Measurements from ENCODE around the gene SDHB. TPM values are rescaled to one million over a fixed set of nuclear protein-coding genes. Genes with fewer than 3 reads are reported as not detected.
A peak's percentile ranks its signal among the peaks of the same experiment; 100 is the strongest.

Gene SDHB
- total and polyA plus RNA-seq, 7 donors, result 109 to 398 (median 173) TPM

DNA sequence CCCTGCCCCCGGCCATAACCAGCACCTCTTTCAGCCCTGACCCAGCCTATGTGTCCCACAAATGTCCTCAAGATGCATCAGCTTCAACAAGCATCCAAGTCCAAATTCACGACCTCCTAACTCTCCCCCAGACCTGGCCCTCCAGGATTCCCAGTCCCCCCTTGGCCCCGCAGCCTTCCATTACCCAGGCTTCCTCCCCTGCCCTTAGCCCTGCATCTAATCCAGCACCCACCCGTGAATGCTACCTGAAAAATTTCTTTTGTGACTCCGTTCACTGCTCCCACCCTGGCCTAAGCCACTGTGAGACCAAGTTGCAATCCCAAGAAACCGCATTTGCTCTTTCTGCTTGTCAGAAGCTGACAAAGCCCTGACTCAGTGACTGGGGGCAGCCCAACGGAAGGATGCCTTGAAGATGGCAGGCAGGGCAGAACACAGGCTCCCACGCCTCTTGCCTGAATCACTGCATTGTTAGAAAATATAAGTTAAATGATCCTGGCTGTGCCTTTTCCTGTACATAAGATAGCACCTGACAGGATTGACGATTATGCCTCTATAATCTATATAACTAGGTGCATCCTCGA is 72.5 kb downstream of the SDHB start:
- H3K9me3 ChIP-seq, result no peaks in the 10 kb centered on the region
- no peak for DNase-seq
- peaks cover 3 to 22% (median 14%) of the 10 kb centered on the region in 3 donors for H3K27me3 ChIP-seq
- peaks cover 0 to 9% (median 7%) of the 10 kb centered on the region in 4 donors for H3K36me3 ChIP-seq
- no peak overlapping the region for H3K4me3 ChIP-seq
- peaks cover 2 to 40% (median 26%) of the 10 kb centered on the region in 4 donors for H3K4me1 ChIP-seq
- TF ChIP-seq POLR2A (IDR thresholded peaks at IDR 0.05) (no peak), POLR2AphosphoS5 (IDR thresholded peaks at IDR 0.05) (no peak), EP300 (IDR thresholded peaks at IDR 0.05) (no peak)
- TF ChIP-seq, protein P1, sequence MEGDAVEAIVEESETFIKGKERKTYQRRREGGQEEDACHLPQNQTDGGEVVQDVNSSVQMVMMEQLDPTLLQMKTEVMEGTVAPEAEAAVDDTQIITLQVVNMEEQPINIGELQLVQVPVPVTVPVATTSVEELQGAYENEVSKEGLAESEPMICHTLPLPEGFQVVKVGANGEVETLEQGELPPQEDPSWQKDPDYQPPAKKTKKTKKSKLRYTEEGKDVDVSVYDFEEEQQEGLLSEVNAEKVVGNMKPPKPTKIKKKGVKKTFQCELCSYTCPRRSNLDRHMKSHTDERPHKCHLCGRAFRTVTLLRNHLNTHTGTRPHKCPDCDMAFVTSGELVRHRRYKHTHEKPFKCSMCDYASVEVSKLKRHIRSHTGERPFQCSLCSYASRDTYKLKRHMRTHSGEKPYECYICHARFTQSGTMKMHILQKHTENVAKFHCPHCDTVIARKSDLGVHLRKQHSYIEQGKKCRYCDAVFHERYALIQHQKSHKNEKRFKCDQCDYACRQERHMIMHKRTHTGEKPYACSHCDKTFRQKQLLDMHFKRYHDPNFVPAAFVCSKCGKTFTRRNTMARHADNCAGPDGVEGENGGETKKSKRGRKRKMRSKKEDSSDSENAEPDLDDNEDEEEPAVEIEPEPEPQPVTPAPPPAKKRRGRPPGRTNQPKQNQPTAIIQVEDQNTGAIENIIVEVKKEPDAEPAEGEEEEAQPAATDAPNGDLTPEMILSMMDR (IDR thresholded peaks at IDR 0.05), result no peak
- intact Hi-C loops (cut with DNase I), result no loop called here
- peak overlapping the region in 2 of 4 donors; percentile 67 to 82 for H3K27ac ChIP-seq
- WGBS, 2 donors, result 76 to 89% methylated on average over 10 of the region's 10 CpGs

DNA sequence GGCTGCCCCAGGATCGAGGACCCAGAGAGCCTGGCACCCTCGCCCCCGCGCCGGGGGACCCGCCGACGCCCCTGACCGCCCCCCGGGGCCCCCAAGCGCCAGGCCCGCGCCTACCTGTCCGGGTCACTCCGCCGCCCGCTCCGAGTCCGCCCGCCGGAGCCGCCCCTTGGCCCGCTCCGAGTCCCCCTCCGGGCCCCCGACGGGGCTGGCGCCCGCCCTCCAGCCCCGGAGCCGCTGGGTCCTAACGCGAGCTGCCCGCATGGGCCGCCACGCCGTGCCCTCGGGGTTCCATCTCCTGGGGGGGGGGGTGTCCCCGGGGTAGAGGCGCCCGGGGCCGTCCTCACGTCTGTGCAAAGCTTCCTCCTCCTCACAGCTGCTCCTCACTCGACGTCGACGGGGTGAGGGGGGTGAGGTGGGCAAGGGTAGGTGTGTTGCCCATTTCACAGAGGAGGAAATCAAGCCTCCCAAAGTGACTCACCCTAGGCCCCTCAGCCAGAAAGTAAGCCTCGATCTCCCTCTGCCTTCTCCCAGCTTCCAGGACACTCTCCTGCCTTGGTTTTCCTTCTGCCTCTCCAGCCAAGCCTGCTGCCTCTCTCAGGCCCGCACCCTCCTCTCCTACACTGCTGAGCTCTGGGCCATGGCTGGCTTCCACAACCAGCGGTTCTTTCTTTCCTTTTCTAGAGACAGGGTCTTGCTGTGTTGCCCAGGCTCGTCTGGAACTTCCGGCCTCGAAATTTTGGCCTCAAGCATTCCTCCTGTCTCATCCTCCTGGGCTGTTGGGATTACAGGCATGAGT is 73.2 kb downstream of the SDHB start, which contains the start of gene MFAP2:
TSS of gene MFAP2 (minus strand) at position 148 of the 796 bp plus-strand sequence. CDS start 2,347 bp downstream, outside the sequence.
- Histone ChIP-seq H3K27me3 (peaks cover 3 to 22% (median 14%) of the 10 kb centered on the region in 3 donors), H3K36me3 (peaks cover 0 to 2% (median under 1%) of the 10 kb centered on the region in 4 donors), H3K9me3 (no peaks in the 10 kb centered on the region), H3K4me1 (peaks cover 2 to 43% (median 26%) of the 10 kb centered on the region in 4 donors), H3K27ac (peak within 1 kb of the TSS; percentile 67 to 83 (median 76)), H3K4me3 (peak within 1 kb of the TSS; percentile 46 to 60 (median 50))
- WGBS, 2 donors, result 8 to 9% methylated on average over 53 of the region's 53 CpGs
- intact Hi-C loops (cut with DNase I), result no loop called here
- no peak for DNase-seq
- TF ChIP-seq EP300 (IDR thresholded peaks at IDR 0.05), result no peak
- TF ChIP-seq, protein P1 (IDR thresholded peaks at IDR 0.05), result no peak
- TF ChIP-seq POLR2AphosphoS5 (IDR thresholded peaks at IDR 0.05), result no peak
- TF ChIP-seq POLR2A (IDR thresholded peaks at IDR 0.05), result no peak

DNA sequence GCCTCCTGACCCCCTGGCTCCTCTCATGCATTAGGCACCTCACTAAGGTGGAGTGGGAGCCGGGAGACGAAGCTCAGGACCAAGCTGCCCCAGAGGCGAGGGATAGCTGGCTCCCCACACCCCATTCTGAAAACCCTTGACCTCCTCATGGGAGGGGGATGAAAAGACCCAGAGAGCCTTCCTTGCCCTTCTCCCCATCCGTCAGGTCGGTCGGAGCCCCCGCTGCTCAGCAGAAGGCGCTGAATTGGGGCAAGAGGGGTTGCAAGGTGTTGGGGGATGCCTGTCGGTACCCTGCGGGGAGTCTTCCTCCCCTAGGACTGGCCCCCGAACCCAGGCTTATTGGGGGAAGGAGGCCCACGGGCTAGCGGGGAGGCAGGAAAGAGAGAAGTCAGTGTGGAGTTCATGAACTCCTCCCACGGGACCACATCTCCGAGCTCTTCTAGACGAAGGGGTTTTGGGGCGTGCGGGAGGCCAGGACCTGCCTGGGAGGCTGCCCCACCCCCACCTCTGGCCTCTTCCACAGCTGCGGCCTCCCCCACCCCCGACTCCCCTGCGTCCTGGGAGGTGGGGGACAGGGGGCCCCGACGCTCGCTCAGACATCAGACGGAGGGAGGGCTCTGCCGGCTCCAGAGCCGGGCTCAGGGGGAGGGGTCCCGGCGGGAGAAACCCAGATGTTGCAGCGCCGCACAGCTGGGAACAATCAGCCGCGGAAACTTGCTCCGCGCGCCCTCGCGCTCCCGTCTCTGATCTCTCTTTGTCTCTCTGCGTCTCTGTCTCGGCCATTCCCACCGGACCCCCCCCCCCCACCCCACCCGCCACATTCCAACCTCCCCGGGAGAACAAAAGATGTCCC is 74.1 kb downstream of the SDHB start:
- H3K27me3 ChIP-seq, result peaks cover 3 to 22% (median 14%) of the 10 kb centered on the region in 3 donors
- H3K4me3 ChIP-seq, result peak overlapping the region; percentile 46 to 60 (median 50)
- peaks cover 2 to 44% (median 24%) of the 10 kb centered on the region in 4 donors for H3K4me1 ChIP-seq
- no peaks in the 10 kb centered on the region for H3K9me3 ChIP-seq
- DNase-seq, result peak; percentile 82
- intact Hi-C loops (cut with DNase I), result no loop called here
- TF ChIP-seq, protein P1 (IDR thresholded peaks at IDR 0.05), result no peak
- peak in 1 of 4 donors; percentile 15 for TF ChIP-seq POLR2AphosphoS5 (IDR thresholded peaks at IDR 0.05)
- no peaks in the 10 kb centered on the region for H3K36me3 ChIP-seq
- 18 to 24% methylated on average over 44 of the region's 44 CpGs for WGBS, 2 donors
- peak overlapping the region; percentile 67 to 83 (median 76) for H3K27ac ChIP-seq

DNA sequence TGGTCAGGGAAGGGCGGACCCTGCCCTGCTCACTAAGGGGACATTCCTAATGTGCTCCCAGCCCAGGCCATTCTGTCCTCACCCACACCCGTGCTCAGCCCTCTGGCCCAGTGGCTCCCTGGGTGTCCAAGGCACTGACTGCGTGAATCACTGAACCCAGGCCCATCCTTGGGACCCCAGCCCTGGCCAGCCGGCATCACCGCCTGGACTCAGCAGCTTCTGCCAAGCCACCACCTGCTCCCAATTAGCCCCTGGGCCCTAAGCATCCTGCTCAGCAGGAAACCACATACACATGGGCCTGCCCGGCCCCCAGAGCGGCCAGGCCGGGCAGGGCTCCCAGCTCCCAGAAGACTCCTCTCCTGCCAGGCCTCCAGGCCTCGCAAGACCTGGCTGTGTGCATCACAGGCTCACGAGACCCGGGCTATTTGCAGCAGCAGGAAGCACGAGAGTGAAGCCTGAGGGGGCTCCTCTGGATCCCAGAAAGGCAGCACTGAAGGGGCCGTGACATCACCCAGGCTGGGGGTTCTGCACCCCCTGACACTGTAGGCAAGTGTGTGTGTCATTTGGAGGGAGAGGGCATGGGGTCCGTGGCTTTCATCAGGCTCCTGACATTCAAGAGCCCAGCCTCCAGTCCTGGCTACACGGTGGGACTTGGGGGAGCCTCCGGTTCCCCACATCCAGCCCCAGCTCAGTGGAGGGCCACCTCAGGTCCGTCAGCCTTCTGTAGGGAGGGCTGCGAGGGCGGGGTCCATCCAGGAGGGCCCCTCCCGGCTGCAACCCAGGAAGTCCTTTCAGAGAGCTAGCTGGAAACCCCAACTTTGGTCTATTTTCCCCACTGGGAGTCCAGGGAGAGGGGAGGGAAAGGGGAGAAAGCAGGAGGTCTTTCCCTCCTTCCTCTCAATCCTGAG is 75.0 kb downstream of the SDHB start:
- Histone ChIP-seq H3K4me1 (peaks cover 2 to 40% (median 21%) of the 10 kb centered on the region in 4 donors), H3K27me3 (peaks cover 3 to 22% (median 14%) of the 10 kb centered on the region in 3 donors), H3K4me3 (peak overlapping the region; percentile 46 to 60 (median 50)), H3K9me3 (no peaks in the 10 kb centered on the region), H3K27ac (peak overlapping the region; percentile 67 to 83 (median 76)), H3K36me3 (no peaks in the 10 kb centered on the region)
- WGBS, 2 donors, result 61 to 75% methylated on average over 20 of the region's 20 CpGs
- peak; percentile 92 for DNase-seq
- peak in 1 of 4 donors; percentile 30 for TF ChIP-seq EP300 (IDR thresholded peaks at IDR 0.05)
- peak in 1 of 2 donors; percentile 42 for TF ChIP-seq POLR2A (IDR thresholded peaks at IDR 0.05)
- TF ChIP-seq, protein P1 (IDR thresholded peaks at IDR 0.05), result no peak
- peak; percentile 40 to 73 (median 68) for TF ChIP-seq POLR2AphosphoS5 (IDR thresholded peaks at IDR 0.05)
- intact Hi-C loops (cut with DNase I), result no loop called here

Measured in sigmoid colon (tissue), 7 donors.